Lower leg skin (tissue), 4 donors: Measurements from ENCODE around the gene PODN. TPM values are rescaled to one million over a fixed set of nuclear protein-coding genes. Genes with fewer than 3 reads are reported as not detected.

ENCODE experiments used
- DNase-seq, 2 donors: peaks; one replicate each; pipeline ENCODE4 v3.0.0-alpha.2; 2019; ENCODE audit warnings: low spot score in 2 of 2
- H3K4me3 ChIP-seq: fragments of 200-600 bp; sonication (generic); 2 replicates; pipeline ENCODE4 v1.5.1; 2017; ENCODE audit warnings: mild to moderate bottlenecking, low read depth; ENCODE audit not compliant: poor library complexity, severe bottlenecking
- CTCF ChIP-seq, 3 donors: fragments of 450-650 bp; IDR thresholded peaks; one replicate each; pipeline ENCODE4 v1.5.1; 2016; ENCODE audit warnings: antibody characterized with exemption in 3 of 3, mild to moderate bottlenecking in 3 of 3, moderate library complexity in 2 of 3
- POLR2A ChIP-seq, 2 donors: fragments of 450-650 bp; IDR thresholded peaks; one replicate each; pipeline ENCODE4 v1.6.1; 2016 to 2017; ENCODE audit warnings: antibody characterized with exemption in 2 of 2, mild to moderate bottlenecking in 1 of 2, moderate library complexity in 1 of 2
- WGBS, 2 donors: methylation state at CpG; one replicate each; pipeline ENCODE4 v1.1.5; 2018; 5-methylcytosine and 5-hydroxymethylcytosine counted together
- intact Hi-C: fragments of 100-400 bp; cut with DNase I; formaldehyde crosslinking; loops from one replicate; pipeline ENCODE4 v1.15.0; 2023; ENCODE audit warnings: low total_unique reads
- total RNA-seq, 4 donors: library from RNA; depleted of rRNA; stranded (reverse); fragments of >200 nt; gene quantifications; one replicate each; pipeline ENCODE4 v1.1.0, GENCODE V29; 2016

The PODN gene
- total RNA-seq, 4 donors from 2014 or later: 11.3 to 58.8 (median 14.4) TPM

DNA sequence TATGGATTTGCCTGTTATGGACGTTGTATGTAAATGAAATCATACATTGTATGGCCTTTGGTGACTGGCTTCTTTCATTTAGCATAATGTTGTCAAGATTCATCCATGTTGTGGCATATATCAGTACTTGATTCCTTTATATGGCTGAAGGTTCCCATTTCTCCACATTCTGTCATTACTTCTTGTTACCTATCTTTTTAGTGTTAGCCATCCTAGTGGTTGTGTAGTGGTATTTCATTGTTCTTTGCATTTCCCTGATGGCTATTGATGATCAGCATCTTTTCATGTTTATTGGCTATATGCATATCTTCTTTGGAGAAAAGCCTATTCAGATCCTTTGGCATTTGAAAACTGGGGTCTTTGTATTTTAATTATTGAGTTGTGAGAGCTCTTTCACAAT lies 39.8 kb upstream of the PODN start:
- WGBS, 2 donors: 94 to 97% methylated on average over 1 of the region's 1 CpG
- DNase-seq: no peak
- TF ChIP-seq CTCF (IDR thresholded peaks at IDR 0.05) (no peak), POLR2A (IDR thresholded peaks at IDR 0.05) (no peak)
- no peak overlapping the region for H3K4me3 ChIP-seq
- intact Hi-C loops: no loop called here

GRCh38 chr1:53023546-53023945 lies 38.5 kb upstream of the PODN start:
- H3K4me3 ChIP-seq: no peak overlapping the region
- WGBS, 2 donors: 76 to 78% methylated on average over 3 of the region's 3 CpGs
- intact Hi-C loops: no loop called here
- no peak for TF ChIP-seq POLR2A (IDR thresholded peaks at IDR 0.05)
- no peak for TF ChIP-seq CTCF (IDR thresholded peaks at IDR 0.05)
- DNase-seq: no peak

DNA sequence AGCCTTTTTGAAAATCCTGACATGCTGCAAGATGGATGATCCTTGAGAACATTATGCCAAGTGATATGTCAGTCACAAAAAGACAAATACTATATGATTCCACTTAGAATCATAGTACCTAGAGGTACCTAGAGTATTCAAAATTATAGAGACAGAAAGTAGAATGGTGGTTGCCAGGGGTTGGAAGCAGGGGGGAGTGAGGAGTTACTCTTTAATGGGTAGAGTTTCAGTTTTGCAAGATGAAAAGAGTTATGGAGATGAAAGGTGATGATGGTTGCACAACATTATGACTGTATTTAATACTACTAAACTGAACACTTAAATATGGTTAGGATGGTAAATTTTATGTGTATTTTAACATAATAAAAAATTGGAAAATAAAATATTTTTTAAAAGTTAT lies 37.9 kb upstream of the PODN start:
- no peak for DNase-seq
- intact Hi-C loops: no loop called here
- TF ChIP-seq POLR2A (IDR thresholded peaks at IDR 0.05) (no peak), CTCF (IDR thresholded peaks at IDR 0.05) (no peak)
- no peak overlapping the region for H3K4me3 ChIP-seq

GRCh38 chr1:53025034-53025768 lies 36.8 kb upstream of the PODN start:
- DNase-seq: no peak
- no peak for TF ChIP-seq POLR2A (IDR thresholded peaks at IDR 0.05)
- no peak for TF ChIP-seq CTCF (IDR thresholded peaks at IDR 0.05)
- no peak overlapping the region for H3K4me3 ChIP-seq
- 64 to 67% methylated on average over 2 of the region's 2 CpGs for WGBS, 2 donors
- intact Hi-C loops: no loop called here

- 74 to 95% methylated on average over 2 of the region's 2 CpGs for WGBS, 2 donors
- DNase-seq: no peak
- no peak overlapping the region for H3K4me3 ChIP-seq
- intact Hi-C loops: no loop called here
- TF ChIP-seq CTCF (IDR thresholded peaks at IDR 0.05): no peak
- TF ChIP-seq POLR2A (IDR thresholded peaks at IDR 0.05): no peak
Observed at GRCh38 chr1:53025769-53026112, 36.3 kb upstream of the PODN start.

GRCh38 chr1:53026254-53026653 lies 35.8 kb upstream of the PODN start:
- WGBS, 2 donors: 60 to 64% methylated on average over 2 of the region's 2 CpGs
- TF ChIP-seq POLR2A (IDR thresholded peaks at IDR 0.05): no peak
- no peak for TF ChIP-seq CTCF (IDR thresholded peaks at IDR 0.05)
- DNase-seq: no peak
- H3K4me3 ChIP-seq: no peak overlapping the region
- intact Hi-C loops: no loop called here
